IMR-90 (cell line): ENCODE data around the gene GARS1. TPM values are rescaled to one million over a fixed set of nuclear protein-coding genes. Genes with fewer than 3 reads are reported as not detected.

ENCODE experiments used
- ATAC-seq: fragments of 200-7000 bp; cut with Tn5 transposase; 2 replicates; pipeline ENCODE4 v1.9.1; 2020; ENCODE audit warnings: low read depth, mild to moderate bottlenecking, moderate library complexity
- BruUV-seq: library from RNA; stranded (reverse); fragments of 400-500 nt; replicated peaks from 2 replicates; lab custom pipeline; 2021; lab: Mats Ljungman, UMichigan
- CTCF ChIA-PET: fragments of 300-600 bp; formaldehyde crosslinking; extraction: SDS; loops from one replicate; lab custom pipeline; 2021; ENCODE audit warnings: antibody characterized with exemption; lab: Yijun Ruan, JAX
- POLR2A ChIA-PET: fragments of 300-600 bp; sonication (Branson Sonifier 250); formaldehyde crosslinking; loops from one replicate; lab custom pipeline; 2022; ENCODE audit warnings: antibody characterized with exemption; ENCODE audit not compliant: unreplicated experiment; lab: Charles Lee
- DNase-seq: peaks from one replicate; pipeline ENCODE4 v3.0.0; 2013
- H2AFZ ChIP-seq: replicated peaks from 2 replicates; pipeline ENCODE3; 2013; ENCODE audit warnings: low read length, mild to moderate bottlenecking; ENCODE audit not compliant: poor library complexity
- H2AK5ac ChIP-seq: 2 replicates; pipeline ENCODE4 v1.6.1; 2013; ENCODE audit warnings: low read depth, low read length, inconsistent platforms
- H2AK9ac ChIP-seq: replicated peaks from 2 replicates; pipeline ENCODE3; 2013; ENCODE audit warnings: mild to moderate bottlenecking, low read depth, low read length, moderate library complexity; ENCODE audit not compliant: poor library complexity
- H2BK120ac ChIP-seq: 2 replicates; pipeline ENCODE4 v1.6.1; 2013; ENCODE audit warnings: low read depth, low read length, inconsistent platforms
- H2BK15ac ChIP-seq: 3 replicates; pipeline ENCODE4 v1.6.1; 2013; ENCODE audit warnings: low read depth, low read length, inconsistent platforms
- H2BK20ac ChIP-seq: 2 replicates; pipeline ENCODE4 v1.6.1; 2013; ENCODE audit warnings: low read depth, mild to moderate bottlenecking, inconsistent platforms, low read length, moderate library complexity
- H2BK5ac ChIP-seq: 2 replicates; pipeline ENCODE4 v1.6.1; 2013; ENCODE audit warnings: mild to moderate bottlenecking, low read depth, low read length, inconsistent platforms; ENCODE audit not compliant: poor library complexity, severe bottlenecking
- H3K14ac ChIP-seq: replicated peaks from 2 replicates; pipeline ENCODE4 v1.6.1; 2013; ENCODE audit warnings: low read depth, low read length, inconsistent platforms
- H3K18ac ChIP-seq: 2 replicates; pipeline ENCODE4 v1.6.1; 2013; ENCODE audit warnings: low read depth, low read length, control low read depth
- H3K23ac ChIP-seq: 2 replicates; pipeline ENCODE4 v1.6.1; 2013; ENCODE audit warnings: low read depth, low read length, inconsistent platforms
- H3K27ac ChIP-seq: 2 replicates; pipeline ENCODE4 v1.5.1; 2013; ENCODE audit warnings: mild to moderate bottlenecking, control low read depth, low read length; ENCODE audit not compliant: insufficient read depth
- H3K27me3 ChIP-seq: 2 replicates; pipeline ENCODE4 v1.6.1; 2013; ENCODE audit warnings: low read length; ENCODE audit not compliant: control insufficient read depth, insufficient read depth
- H3K36me3 ChIP-seq: 2 replicates; pipeline ENCODE4 v1.6.1; 2013; ENCODE audit warnings: low read length, mixed read lengths; ENCODE audit not compliant: control insufficient read depth, insufficient read depth
- H3K4ac ChIP-seq: 2 replicates; pipeline ENCODE4 v1.6.1; 2013; ENCODE audit warnings: low read depth, low read length, inconsistent platforms
- H3K4me1 ChIP-seq: 2 replicates; pipeline ENCODE4 v1.6.1; 2013; ENCODE audit warnings: low read length, mixed read lengths; ENCODE audit not compliant: control insufficient read depth, insufficient read depth
- H3K4me2 ChIP-seq: 2 replicates; pipeline ENCODE4 v1.6.1; 2013; ENCODE audit warnings: low read depth, mild to moderate bottlenecking, control low read depth, low read length, moderate library complexity
- H3K4me3 ChIP-seq: 2 replicates; pipeline ENCODE4 v1.5.1; 2013; ENCODE audit warnings: low read depth, mild to moderate bottlenecking, control low read depth, low read length, moderate library complexity; ENCODE audit not compliant: insufficient read depth
- H3K56ac ChIP-seq: 2 replicates; pipeline ENCODE4 v1.6.1; 2013; ENCODE audit warnings: low read length, inconsistent platforms; ENCODE audit not compliant: insufficient read depth; ENCODE audit errors: extremely low read depth
- H3K79me1 ChIP-seq, 2 experiments: 2 replicates each; pipeline ENCODE4 v1.6.1; 2013; ENCODE audit warnings: low read length in 2 of 2, inconsistent platforms in 1 of 2, low read depth in 1 of 2
- H3K9ac ChIP-seq: 2 replicates; pipeline ENCODE4 v1.6.1; 2013; ENCODE audit warnings: low read depth, low read length, control low read depth
- H3K9me1 ChIP-seq: 2 replicates; pipeline ENCODE4 v1.6.1; 2013; ENCODE audit warnings: low read length, inconsistent platforms; ENCODE audit not compliant: insufficient read depth
- H3K9me3 ChIP-seq: 2 replicates; pipeline ENCODE4 v1.6.1; 2013; ENCODE audit warnings: low read length; ENCODE audit not compliant: control insufficient read depth, insufficient read depth
- H4K20me1 ChIP-seq: 2 replicates; pipeline ENCODE4 v1.6.1; 2013; ENCODE audit warnings: low read length, inconsistent platforms; ENCODE audit not compliant: insufficient read depth
- H4K5ac ChIP-seq: 2 replicates; pipeline ENCODE4 v1.6.1; 2013; ENCODE audit warnings: mild to moderate bottlenecking, low read depth, low read length, control low read depth
- H4K8ac ChIP-seq, 2 experiments: 2 replicates each; pipeline ENCODE4 v1.6.1; 2013; ENCODE audit warnings: low read depth in 2 of 2, low read length in 2 of 2, control low read depth in 1 of 2, inconsistent platforms in 1 of 2
- H4K91ac ChIP-seq: 2 replicates; pipeline ENCODE4 v1.6.1; 2013; ENCODE audit warnings: low read depth, low read length, inconsistent platforms; ENCODE audit not compliant: insufficient read depth
- BHLHE40 ChIP-seq: fragments of 150-350 bp; IDR thresholded peaks from 2 replicates; pipeline ENCODE4 v1.6.1; 2016; ENCODE audit warnings: mild to moderate bottlenecking, low read depth, low read length
- CEBPB ChIP-seq: IDR thresholded peaks from 2 replicates; pipeline ENCODE4 v1.6.1; 2012; ENCODE audit warnings: low read depth, low read length, improper control_type of control experiment
- CHD1 ChIP-seq: IDR thresholded peaks from 2 replicates; pipeline ENCODE4 v1.6.1; 2012; ENCODE audit warnings: low read depth, low read length, improper control_type of control experiment
- CTCF ChIP-seq: conservative IDR thresholded peaks from 2 replicates; pipeline ENCODE4 v1.5.1; 2012; ENCODE audit warnings: mild to moderate bottlenecking, low read depth, low read length, improper control_type of control experiment
- ELK1 ChIP-seq: fragments of 150-350 bp; IDR thresholded peaks from 2 replicates; pipeline ENCODE4 v1.6.1; 2016; ENCODE audit warnings: low read depth, mild to moderate bottlenecking, low read length, moderate library complexity, borderline replicate concordance
- FOS ChIP-seq: fragments of 150-350 bp; IDR thresholded peaks from 2 replicates; pipeline ENCODE4 v1.6.1; 2016; ENCODE audit warnings: low read depth, low read length
- MAFK ChIP-seq: IDR thresholded peaks from 2 replicates; pipeline ENCODE4 v1.6.1; 2012; ENCODE audit warnings: low read depth, low read length, improper control_type of control experiment
- MAZ ChIP-seq: IDR thresholded peaks from 2 replicates; pipeline ENCODE4 v1.6.1; 2012; ENCODE audit warnings: low read depth, mild to moderate bottlenecking, low read length, improper control_type of control experiment, moderate library complexity, borderline replicate concordance
- MXI1 ChIP-seq: IDR thresholded peaks from 2 replicates; pipeline ENCODE4 v1.6.1; 2012; ENCODE audit warnings: low read depth, mild to moderate bottlenecking, low read length, moderate library complexity, borderline replicate concordance
- NFE2L2 ChIP-seq: fragments of 150-350 bp; IDR thresholded peaks from 2 replicates; pipeline ENCODE4 v1.6.1; 2016; ENCODE audit warnings: low read depth, mild to moderate bottlenecking, low read length
- POLR2A ChIP-seq: IDR thresholded peaks from 2 replicates; pipeline ENCODE4 v1.6.1; 2012; ENCODE audit warnings: mild to moderate bottlenecking, low read depth, low read length
- RAD21 ChIP-seq: IDR thresholded peaks from 2 replicates; pipeline ENCODE4 v1.6.1; 2012; ENCODE audit warnings: low read length, improper control_type of control experiment
- RCOR1 ChIP-seq: IDR thresholded peaks from 2 replicates; pipeline ENCODE4 v1.6.1; 2012; ENCODE audit warnings: mild to moderate bottlenecking, low read length, improper control_type of control experiment; ENCODE audit not compliant: insufficient replicate concordance
- RFX5 ChIP-seq: IDR thresholded peaks from 2 replicates; pipeline ENCODE4 v1.8.0; 2012; ENCODE audit warnings: low read depth, mild to moderate bottlenecking, low read length, moderate library complexity
- SMC3 ChIP-seq: fragments of 150-350 bp; IDR thresholded peaks from 2 replicates; pipeline ENCODE4 v1.6.1; 2016; ENCODE audit warnings: low read depth, mild to moderate bottlenecking, antibody characterized with exemption, low read length, moderate library complexity
- USF2 ChIP-seq: fragments of 150-350 bp; IDR thresholded peaks from 2 replicates; pipeline ENCODE4 v1.6.1; 2017; ENCODE audit warnings: mild to moderate bottlenecking, antibody characterized with exemption, low read length, low read depth
- WGBS, 2 experiments: methylation state at CpG; one replicate each; pipeline versions ENCODE4 v1.1.5 to v1.1.7; 2013; ENCODE audit warnings: missing lambda C conversion rate in 2 of 2; ENCODE audit not compliant: insufficient read length in 1 of 2; ENCODE audit errors: extremely low coverage in 2 of 2; 5-methylcytosine and 5-hydroxymethylcytosine counted together
- dilution Hi-C: fragments of 300-500 bp; cut with HindIII; formaldehyde crosslinking; loops from one replicate; pipeline ENCODE4 v1.14.3; 2018; ENCODE audit warnings: low sequenced_read_pairs; ENCODE audit not compliant: unreplicated experiment
- in situ Hi-C: fragments of 300-500 bp; cut with MboI; formaldehyde crosslinking; loops from 3 replicates; pipeline ENCODE4 v1.14.3; 2019; ENCODE audit warnings: low sequenced_read_pairs, inconsistent platforms, mixed read lengths
- intact Hi-C: fragments of 100-400 bp; cut with micrococcal nuclease; formaldehyde crosslinking; loops from 2 replicates; pipeline ENCODE4 v1.10.0; 2022
- polyA plus RNA-seq, 3 experiments: library from polyadenylated mRNA; depleted of rRNA; stranded (reverse); fragments of >200 nt; gene quantifications; 2 replicates each; pipeline ENCODE4 v1.2.3, GENCODE V29; 2012; ENCODE audit warnings: low replicate concordance in 1 of 3
- total RNA-seq: library from RNA; depleted of rRNA; stranded (reverse); fragments of >200 nt; gene quantifications from 2 replicates; pipeline ENCODE4 v1.2.3, GENCODE V29; 2012

The GARS1 gene
- total and polyA plus RNA-seq, 2 of the 4 experiments (the other 2 are of a cell fraction), result 105 to 551 TPM

GRCh38 chr7:30589111-30589510 lies 5.6 kb upstream of the GARS1 start:
- Histone ChIP-seq H3K4me2 (no peak overlapping the region), H2BK20ac (no peak overlapping the region), H2AFZ (no peak overlapping the region), H3K27me3 (no peaks in the 10 kb centered on the region), H2AK9ac (no peak overlapping the region), H4K5ac (no peak overlapping the region), H3K4me3 (no peak overlapping the region), H3K27ac (no peak overlapping the region), H3K56ac (no peak overlapping the region), H2BK15ac (no peak overlapping the region), H3K9me3 (peaks cover 2% of the 10 kb centered on the region), H3K4ac (no peak overlapping the region), H2BK5ac (no peak overlapping the region), H4K20me1 (no peaks in the 10 kb centered on the region), H3K23ac (no peak overlapping the region), H4K8ac (no peak overlapping the region), H3K36me3 (peaks cover 3% of the 10 kb centered on the region), H2BK120ac (no peak overlapping the region), H3K4me1 (peaks cover 3% of the 10 kb centered on the region), H4K91ac (no peak overlapping the region), H3K9ac (no peak overlapping the region), H3K18ac (no peak overlapping the region), H3K9me1 (no peaks in the 10 kb centered on the region), H2AK5ac (no peak overlapping the region), H3K14ac (no peak overlapping the region), H3K79me1 (peaks cover 18 to 42% of the 10 kb centered on the region in 2 experiments)
- TF ChIP-seq RFX5 (no peak), CTCF (no peak), POLR2A (no peak), BHLHE40 (no peak), MAZ (no peak), NFE2L2 (no peak), USF2 (no peak), RAD21 (no peak), CEBPB (no peak), RCOR1 (no peak), CHD1 (no peak), MAFK (no peak), MXI1 (no peak), FOS (no peak), SMC3 (no peak), ELK1 (no peak)
- intact Hi-C loops, result no loop called here
- no CpG with 5 or more reads among the region's 3 CpGs for WGBS, 2 experiments
- BruUV-seq, result no TSS peak
- DNase-seq, result no peak
- CTCF ChIA-PET, result no interaction called here
- ATAC-seq, result no peak
- in situ Hi-C loops, result no loop called here
- dilution Hi-C loops, result no loop called here
- POLR2A ChIA-PET, result no interaction called here
